Measurements from ENCODE around the gene CNIH4. TPM values are rescaled to one million over a fixed set of nuclear protein-coding genes. Genes with fewer than 3 reads are reported as not detected.

Gene CNIH4
- total RNA-seq, 1 donor from 2014 or later: 59.9 TPM

- DNase-seq (ENCODE audit: low read depth): no peak
- Histone ChIP-seq H3K4me3 (ENCODE audit: low read depth, low read length) (no peak overlapping the region), H3K27me3 (ENCODE audit: control insufficient read depth, insufficient read depth, low read length) (no peaks in the 10 kb centered on the region), H3K36me3 (ENCODE audit: control insufficient read depth, insufficient read depth, low read length) (peaks cover 1% of the 10 kb centered on the region)
- no peak for TF ChIP-seq CTCF (IDR thresholded peaks at IDR 0.05; ENCODE audit: insufficient read depth, low read length, poor library complexity, severe bottlenecking)
Observed at GRCh38 chr1:224325959-224326358, 30.7 kb upstream of the CNIH4 start.

- no peak for DNase-seq (ENCODE audit: low read depth)
- Histone ChIP-seq H3K4me3 (ENCODE audit: low read depth, low read length) (no peak overlapping the region), H3K27me3 (ENCODE audit: control insufficient read depth, insufficient read depth, low read length) (no peaks in the 10 kb centered on the region), H3K36me3 (ENCODE audit: control insufficient read depth, insufficient read depth, low read length) (peaks cover 1% of the 10 kb centered on the region)
- no peak for TF ChIP-seq CTCF (IDR thresholded peaks at IDR 0.05; ENCODE audit: insufficient read depth, low read length, poor library complexity, severe bottlenecking)
Observed at GRCh38 chr1:224328644-224329043, 28.0 kb upstream of the CNIH4 start.

- TF ChIP-seq CTCF (IDR thresholded peaks at IDR 0.05; ENCODE audit: insufficient read depth, low read length, poor library complexity, severe bottlenecking): no peak
- DNase-seq (ENCODE audit: low read depth): no peak
Observed at GRCh38 chr1:224329484-224329841, 27.2 kb upstream of the CNIH4 start.

GRCh38 chr1:224329842-224330753 is 26.6 kb upstream of the CNIH4 start, which contains the start of gene NVL:
Gene NVL, minus strand, starts transcription at chr1:224330172. Its CDS starts 45 bp downstream, at chr1:224330127.
- H3K36me3 ChIP-seq (ENCODE audit: control insufficient read depth, insufficient read depth, low read length): peaks cover 1% of the 10 kb centered on the region
- peak within 1 kb of the TSS; percentile 84 for H3K4me3 ChIP-seq (ENCODE audit: low read depth, low read length)
- H3K27me3 ChIP-seq (ENCODE audit: control insufficient read depth, insufficient read depth, low read length): no peaks in the 10 kb centered on the region
- TF ChIP-seq CTCF (IDR thresholded peaks at IDR 0.05; ENCODE audit: insufficient read depth, low read length, poor library complexity, severe bottlenecking): no peak
- peak; percentile 45 for DNase-seq (ENCODE audit: low read depth)

More at GRCh38 chr1:224329484-224329841, 27.2 kb upstream of the CNIH4 start:
- Histone ChIP-seq H3K36me3 (ENCODE audit: control insufficient read depth, insufficient read depth, low read length) (peaks cover 1% of the 10 kb centered on the region), H3K27me3 (ENCODE audit: control insufficient read depth, insufficient read depth, low read length) (no peaks in the 10 kb centered on the region), H3K4me3 (ENCODE audit: low read depth, low read length) (peak overlapping the region; percentile 84)

GRCh38 chr1:224331326-224331725 is 25.4 kb upstream of the CNIH4 start:
- no peak for TF ChIP-seq CTCF (IDR thresholded peaks at IDR 0.05; ENCODE audit: insufficient read depth, low read length, poor library complexity, severe bottlenecking)
- DNase-seq (ENCODE audit: low read depth): no peak
- no peak overlapping the region for H3K4me3 ChIP-seq (ENCODE audit: low read depth, low read length)
- no peaks in the 10 kb centered on the region for H3K27me3 ChIP-seq (ENCODE audit: control insufficient read depth, insufficient read depth, low read length)
- peaks cover 1% of the 10 kb centered on the region for H3K36me3 ChIP-seq (ENCODE audit: control insufficient read depth, insufficient read depth, low read length)
